Stimulated activated CD4-positive, alpha-beta T cell treated with anti-CD3 and anti-CD28 coated beads, Interleukin-1b, Interleukin-23, amount 100 ng/mL, for 48 hours (primary cell): ENCODE measurements around the gene HOOK1.
A peak's percentile ranks its signal among the peaks of the same experiment; 100 is the strongest.

Experiments used
- DNase-seq: peaks from one replicate; pipeline ENCODE4 v3.0.0-alpha.2; 2020

The HOOK1 gene

DNA sequence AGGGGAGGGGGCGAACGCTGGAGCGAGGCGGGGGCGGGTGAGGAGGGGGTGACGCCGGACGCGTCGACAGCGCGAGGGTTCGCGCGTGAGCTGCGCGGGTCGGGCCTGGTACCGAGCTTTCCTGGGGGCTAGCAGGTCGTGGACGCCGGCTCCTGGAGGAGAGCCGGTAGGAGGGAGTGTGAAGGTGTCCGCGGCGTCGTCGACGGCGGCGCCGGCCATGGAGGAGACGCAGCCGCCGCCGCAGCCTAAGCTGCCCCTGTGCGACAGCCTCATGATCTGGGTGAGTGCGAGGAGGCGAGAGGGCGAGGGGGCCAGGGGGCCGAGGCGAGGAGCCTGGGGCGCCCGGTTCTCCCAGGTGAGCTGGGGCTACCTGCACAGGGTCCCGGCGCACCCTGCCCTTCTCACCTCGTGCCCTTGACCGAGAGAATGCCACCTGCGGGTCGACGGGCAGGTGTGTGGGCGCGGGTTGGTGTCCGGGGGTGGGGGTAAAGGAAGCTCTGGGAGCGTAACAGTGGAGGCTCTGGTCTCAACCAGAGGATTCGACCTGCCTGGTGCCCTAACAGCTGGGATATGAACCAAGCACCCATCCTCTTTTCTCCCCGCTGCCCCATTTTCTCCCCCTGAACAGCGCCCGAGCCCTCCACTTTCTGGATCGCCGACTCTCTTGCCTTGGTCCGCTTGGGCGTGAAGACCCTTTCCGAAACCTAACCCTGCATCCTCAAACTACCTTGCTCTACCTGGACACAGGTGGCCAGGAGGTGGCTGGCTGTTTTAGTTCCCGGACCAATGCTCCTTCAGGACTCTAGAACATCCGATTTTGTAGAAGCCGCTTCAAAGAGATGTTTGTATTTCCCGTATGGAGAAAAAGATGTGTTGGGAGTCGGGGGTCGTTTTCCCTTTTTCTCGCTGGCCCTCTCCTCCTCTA lies at the start of gene HOOK1:
Gene HOOK1, plus strand, starts transcription at position 49 of the 925 bp plus-strand sequence. Its CDS starts 169 bp downstream, at position 218.
- no peak for DNase-seq

DNA sequence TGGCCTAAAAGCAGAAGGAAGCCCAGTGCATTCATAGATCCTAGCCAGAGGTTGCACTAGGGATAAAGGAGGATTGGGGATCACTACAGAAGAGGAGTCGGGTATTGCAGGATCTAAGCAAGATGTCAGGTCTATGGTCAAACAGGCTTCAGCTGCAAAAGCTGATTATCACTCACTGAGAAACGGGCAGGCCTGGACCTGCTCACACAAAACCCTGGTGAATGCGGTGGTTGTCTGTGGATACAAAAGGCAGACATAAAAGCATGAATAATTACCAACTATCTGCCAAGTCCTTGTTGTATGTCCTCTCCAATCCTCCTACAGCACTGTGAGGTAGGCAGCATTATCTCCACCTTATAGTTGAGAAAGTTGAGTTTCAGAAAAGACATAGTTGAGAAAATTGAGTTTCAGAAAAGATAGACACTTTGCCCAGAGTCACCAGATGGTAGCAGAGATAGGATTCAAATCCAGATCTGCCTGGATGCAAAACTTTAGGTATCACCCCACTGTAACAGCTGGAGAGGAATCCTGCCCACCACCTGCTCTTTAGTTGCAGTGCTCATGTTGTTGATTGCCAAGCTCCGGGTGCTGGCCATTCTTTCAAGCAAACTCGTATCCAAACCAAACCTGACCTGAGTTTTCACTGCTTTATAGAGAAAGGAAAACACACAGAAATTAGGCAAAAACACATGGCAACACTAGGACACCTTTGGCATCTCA lies 49.6 kb upstream of the HOOK1 start:
- no peak for DNase-seq

DNA sequence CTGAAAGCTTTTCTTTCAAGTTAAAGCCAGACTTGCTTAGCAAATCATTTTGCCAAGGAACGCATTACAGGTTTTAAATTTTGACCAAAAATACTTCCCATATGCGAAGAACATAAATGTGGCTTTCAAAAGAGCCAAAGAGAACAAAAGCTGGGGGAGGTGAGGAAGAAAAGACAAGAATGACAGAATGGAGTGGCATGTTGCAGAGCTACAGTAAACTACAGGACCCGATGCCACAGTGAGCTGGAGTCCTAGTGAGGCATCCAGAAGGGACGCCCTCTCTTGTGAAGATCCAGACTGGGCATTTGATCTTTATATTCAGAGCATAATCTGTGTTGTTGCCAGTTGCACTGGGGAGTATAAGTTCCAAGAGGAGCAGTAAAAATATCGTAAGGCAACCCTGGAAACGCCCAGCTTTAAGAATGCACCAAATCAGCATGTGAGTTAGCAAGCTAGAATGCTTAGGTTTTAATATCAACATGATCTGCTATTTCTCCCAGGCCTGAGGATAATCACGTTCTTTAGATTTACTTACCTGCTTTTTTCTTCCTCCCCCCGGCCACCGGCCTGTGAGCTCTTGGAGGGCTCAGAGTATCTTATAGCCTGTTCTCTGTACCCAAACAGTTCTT lies 48.4 kb upstream of the HOOK1 start:
- DNase-seq: no peak

DNA sequence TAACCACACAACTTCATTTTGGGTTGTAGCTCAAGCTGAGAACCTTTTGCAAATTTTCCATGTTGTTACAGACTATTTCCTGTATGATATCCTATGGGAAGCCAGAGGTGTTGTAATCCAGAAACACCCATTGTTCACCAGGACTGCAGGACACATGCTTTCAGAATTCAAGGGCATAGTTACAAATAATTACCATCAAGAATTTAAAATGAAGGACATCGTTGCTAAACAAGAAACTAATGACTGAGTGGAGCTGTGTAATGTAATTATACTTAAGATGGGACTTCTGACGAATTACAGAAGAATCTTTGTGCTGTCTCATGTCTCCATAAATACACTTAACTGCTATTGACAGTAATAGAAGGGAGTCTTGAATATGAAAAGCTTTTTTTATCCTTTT lies 47.6 kb upstream of the HOOK1 start:
- DNase-seq: no peak

DNA sequence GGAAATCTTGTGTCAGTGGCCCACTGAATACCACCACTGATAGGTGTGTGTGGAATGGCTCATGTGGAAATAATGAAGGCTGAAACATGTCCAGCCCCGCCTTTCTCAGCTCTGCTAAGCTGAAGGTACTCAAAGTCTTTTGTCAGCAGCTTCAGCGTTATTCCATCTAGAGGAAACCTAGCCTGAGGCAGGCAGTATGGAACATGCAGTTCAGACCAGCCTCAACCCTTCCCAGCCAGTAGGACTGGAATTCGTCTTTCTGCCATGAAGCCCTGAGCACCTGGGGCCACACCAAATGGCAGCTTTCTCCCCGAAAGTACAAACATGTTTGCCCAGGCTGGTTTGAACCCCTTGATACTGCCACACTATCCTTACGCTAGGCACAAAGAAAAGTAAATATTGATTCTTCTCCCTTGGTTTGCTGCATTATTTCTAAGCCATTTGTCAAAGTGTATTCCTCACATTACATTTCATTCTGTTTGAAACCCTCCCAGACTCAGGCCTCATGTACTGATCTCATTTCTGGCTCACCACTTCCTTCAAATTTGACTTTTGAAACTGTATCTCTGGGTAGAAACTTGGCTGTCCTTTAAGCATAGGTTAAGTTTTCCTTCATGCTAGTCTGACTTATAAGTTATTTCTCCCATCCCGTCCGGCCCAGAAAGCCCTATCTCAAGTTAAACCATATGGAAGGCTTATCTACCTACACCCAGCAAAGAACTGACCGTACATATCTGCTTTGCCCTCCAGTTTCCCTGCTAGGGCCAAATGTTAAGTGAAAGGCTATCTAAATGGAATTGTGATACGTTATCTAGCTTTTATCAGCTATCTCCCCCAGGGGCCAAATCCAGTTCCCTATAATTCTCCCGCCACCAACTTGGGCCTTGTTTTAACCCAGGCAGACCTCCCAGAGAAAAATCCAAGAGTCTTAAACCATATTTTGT lies 45.7 kb upstream of the HOOK1 start:
- DNase-seq: no peak

DNA sequence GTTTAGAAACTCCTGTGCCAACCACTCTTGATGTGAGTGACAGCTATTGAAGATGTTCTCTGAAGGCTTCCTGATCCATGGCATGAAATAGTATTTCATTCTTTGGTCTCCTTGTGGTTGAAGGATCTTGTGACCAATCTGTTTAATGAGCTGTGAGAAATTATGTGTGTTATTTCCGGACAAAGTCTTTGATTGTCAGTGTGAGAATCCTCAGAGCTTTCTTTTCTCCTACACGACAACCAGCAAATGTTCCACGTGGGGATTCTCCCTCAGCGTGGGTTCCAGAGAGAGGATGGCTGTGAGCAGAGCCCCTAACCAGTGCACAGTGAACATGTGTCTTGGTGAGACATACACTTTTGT lies 45.0 kb upstream of the HOOK1 start:
- DNase-seq: no peak

DNA sequence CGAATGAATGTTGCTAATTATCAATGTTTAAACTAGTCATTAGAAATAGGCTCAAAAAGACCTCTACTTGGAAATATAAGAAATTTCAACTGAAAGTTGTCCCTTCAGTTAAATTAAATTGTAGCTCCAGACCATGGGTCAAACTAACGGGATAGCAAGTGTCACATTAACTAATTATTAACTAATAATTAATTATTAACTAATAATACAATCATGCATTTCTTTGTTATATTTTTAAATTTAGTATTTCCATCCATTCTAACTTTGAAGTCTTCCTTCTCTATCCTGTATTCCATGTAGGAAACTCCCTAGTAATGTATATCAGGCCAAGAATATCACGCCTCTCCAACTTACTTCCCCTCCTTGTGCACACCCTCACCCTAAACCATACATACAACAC lies 43.4 kb upstream of the HOOK1 start:
- DNase-seq: no peak

DNA sequence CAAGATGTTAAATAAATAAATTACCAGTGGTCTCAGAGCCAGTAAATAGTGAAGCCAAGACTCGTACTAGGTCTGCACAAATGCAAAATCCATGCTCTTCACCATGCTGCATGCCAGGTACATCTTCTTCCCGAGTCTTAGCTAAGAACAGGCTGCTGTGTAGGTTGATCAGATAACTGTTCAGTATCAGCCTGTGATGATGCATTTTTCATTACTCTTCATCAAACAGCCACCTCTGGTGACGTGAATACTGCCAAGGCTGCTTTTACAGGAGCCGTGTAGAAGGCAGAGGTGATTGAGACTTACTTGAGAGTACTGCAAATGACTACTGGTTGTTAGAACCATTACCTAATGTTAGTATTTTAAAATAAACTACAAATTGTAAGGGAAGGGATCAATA lies 39.3 kb upstream of the HOOK1 start:
- DNase-seq: no peak

DNA sequence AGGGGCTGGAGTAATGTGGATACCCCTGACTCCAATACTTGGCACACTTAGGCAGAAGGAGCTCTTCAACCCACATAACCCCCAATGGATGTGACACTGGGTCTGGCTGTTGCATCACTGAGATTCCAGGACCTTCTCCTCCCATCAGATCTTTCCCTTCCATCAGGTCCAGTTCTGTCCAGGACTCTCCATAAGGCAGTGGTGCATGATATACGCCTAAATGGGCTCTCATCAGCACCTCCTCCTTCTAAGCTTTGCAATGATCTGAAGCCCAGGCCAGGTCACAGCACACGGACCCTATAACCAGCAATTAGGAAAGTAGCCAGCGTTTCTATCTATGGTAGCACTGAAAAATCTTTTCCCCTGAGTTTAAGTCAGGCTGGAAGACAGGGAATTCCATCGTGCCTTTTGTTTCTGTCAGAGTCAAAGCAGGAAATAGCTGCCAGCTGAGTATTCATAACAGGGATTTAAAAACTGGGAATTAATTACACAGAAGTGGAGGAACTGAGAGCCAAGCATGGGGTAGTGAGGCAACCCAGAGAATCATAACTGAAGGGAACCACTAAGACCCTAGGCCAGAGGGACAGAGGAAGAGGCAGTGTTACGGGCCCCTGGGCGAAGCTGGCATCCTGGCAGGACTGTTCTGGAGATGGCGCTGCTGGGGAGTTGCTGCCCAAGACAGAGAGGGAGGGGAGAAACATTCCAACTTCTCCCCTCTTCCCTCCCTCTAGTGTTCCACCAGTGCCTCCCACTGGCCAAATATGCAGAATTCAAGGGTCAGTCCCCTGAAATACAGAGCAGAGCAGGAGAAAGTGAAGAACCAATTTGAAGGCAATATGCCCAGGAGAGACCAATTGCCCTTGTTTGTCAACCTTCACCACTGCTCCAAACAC lies 37.5 kb upstream of the HOOK1 start:
- DNase-seq: no peak

DNA sequence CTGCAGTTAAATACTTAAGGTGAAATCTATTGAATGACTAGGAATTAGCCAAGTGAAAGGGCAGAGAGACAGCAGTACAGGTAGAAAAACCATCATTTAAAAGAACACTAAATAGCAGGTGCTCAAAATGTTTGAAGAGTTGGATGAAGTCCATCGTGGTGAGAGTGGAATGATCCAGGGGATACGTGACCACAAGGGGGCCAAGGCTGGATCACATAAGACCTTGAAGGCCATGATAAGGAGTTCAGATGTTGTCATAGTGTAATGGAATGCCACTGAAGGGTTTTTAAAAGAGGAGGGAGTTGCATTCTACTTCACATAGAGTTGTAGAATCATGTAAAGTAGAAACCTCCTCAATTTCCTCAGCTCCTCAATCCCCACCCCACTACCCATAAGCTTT lies 34.8 kb upstream of the HOOK1 start:
- DNase-seq: no peak

DNA sequence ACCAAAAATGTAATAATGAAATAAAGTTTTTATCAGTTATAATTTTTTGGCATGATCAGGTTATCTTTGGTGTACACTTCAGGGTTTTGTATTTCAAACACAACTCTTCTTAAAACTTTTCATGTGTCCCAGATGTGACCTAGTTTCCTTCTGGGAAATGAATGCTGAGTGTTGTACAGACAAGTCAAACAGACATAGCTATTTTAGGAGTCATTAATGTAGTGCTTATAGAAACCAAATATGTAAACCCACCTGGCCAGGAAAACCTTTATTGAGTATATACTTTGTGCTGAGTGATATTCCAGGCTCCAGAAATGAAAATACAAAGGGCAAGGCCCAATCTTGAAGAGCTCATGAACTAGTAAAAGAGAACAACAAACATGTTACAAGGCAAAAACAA lies 25.9 kb upstream of the HOOK1 start:
- DNase-seq: no peak

DNA sequence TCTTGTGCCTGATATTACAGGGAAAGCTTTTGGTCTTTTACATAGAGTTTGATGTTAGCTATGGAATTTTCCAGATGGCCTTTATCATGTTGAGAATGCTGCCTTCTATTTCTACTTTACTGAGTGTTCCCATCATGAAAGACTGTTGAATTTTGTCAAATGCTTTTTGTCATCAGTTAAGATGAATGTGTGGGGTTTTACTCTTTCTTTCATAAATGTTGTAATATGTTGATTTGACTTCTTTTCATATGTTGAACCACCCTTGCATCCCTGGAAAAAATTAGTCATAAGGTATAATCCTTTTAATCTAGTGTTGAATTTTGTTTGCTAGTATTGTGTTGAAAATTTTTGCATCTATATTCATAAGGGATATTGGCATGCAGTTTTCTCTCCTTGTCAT lies 16.1 kb upstream of the HOOK1 start:
- DNase-seq: no peak

DNA sequence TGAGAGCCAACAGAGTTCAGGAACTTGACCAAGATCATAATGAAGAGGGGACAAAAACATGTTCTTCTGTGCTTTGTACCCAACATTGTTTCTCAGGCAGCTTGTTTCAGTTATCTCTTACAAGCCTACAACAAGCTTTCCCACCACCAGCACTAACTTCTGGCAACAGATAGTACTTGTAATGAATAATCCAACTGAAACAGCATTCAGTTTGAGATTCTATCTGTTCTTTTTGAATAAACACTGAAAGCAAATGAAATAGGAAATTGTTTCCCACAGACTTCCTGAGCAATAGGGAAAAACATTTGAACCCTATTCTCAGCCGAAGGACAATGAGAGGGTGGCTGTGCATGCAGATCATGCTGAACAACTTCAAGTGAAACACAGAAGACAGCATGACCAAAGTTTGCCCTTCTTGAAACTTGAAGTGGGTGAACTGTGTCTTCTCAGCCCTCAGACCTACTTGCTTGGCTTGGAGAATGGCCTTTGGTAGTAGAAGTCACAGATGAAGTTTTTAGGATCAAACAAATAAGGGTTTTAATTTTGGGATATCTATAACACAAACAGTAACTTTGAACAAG lies 11.2 kb upstream of the HOOK1 start:
- no peak for DNase-seq

DNA sequence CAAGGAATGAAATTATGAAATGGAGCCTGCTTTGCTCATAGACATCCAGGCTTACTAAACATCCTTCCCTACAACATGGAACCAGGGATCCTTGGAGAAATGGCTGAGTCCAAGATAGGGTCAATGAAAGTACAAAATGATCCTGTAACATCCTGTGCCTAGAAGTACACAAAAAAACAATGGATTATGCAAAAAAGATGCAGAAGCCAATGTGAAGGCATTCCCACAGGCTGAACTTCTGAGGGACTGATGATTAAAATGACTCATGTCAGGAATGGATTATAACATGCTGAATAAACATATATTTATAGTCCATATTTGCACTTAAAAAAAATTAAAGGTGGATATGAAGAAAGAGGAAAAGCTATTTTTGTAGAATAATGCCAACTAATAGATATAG lies 10.4 kb upstream of the HOOK1 start:
- DNase-seq: no peak

DNA sequence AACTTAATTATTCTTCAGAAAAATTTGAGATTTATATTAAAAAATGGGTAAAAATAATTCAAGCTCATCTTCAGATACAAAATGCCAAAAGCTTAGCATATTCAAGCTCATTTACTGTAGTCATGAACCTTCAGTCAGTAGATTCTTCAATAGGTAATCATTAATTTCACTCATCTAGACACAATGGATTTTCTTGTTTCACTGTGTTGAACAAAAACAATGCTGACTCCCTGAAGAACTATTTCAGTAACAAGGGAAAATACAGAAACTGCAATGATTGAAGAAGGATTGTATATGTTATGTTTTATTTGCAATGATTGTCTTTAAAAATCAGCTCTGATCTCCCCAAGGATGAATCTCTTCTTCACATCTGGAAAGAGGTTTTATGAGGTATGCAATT lies 9.2 kb upstream of the HOOK1 start:
- DNase-seq: no peak

DNA sequence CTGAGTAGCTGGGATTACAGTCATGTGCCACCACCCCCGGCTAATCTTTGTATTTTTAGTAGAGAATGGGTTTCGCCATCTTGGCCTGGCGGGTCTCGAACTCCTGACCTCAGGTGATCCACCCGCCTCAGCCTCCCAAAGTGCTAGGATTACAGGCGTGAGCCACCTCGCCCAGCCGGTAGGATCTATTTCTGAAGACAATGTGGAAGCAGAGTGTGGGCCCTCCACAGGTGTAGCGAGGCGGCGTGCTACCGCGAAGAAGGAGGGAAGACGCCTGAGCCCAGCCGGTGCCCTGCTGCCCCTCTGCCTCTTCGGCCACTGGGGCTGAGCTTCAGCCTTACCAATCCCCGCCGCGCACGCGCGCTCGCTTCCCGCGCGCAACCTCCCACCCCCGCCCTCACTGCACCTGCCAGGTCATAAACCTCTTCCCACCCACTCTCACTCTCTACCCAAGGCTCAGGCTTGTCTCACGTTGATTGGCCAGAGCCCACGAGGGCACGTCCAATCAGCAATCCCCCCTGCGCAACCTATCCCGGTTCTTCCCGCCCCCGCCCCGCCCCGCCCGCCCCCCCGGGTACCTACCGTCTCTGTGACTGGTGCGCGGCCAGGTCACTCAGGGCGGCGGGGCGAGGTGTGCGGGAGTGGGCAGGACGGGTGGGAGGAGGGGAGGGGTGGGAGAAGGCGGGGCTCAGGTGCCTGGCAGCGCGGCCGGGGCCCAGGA lies 409 bp upstream of the HOOK1 start:
- peak; percentile 87 for DNase-seq

DNA sequence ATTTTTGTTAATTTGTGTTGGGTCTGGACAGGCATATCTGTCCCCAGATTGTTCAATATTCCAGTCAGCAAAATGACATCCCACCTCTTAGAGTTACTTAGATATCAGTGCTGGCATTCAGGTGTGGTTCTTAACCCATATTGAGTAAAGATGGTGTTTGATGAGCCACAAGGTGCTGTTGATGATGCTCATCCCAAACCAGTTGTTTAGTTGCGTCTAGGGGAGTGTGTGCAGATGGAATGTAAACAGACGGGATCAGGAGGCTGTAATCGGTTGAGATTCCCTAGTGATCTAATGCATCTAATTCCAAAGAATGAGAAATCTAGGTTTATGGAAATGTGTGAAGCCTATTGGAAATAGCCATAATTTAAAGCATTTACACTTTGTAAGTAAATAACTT lies 1.1 kb downstream of the HOOK1 start:
- DNase-seq: no peak

DNA sequence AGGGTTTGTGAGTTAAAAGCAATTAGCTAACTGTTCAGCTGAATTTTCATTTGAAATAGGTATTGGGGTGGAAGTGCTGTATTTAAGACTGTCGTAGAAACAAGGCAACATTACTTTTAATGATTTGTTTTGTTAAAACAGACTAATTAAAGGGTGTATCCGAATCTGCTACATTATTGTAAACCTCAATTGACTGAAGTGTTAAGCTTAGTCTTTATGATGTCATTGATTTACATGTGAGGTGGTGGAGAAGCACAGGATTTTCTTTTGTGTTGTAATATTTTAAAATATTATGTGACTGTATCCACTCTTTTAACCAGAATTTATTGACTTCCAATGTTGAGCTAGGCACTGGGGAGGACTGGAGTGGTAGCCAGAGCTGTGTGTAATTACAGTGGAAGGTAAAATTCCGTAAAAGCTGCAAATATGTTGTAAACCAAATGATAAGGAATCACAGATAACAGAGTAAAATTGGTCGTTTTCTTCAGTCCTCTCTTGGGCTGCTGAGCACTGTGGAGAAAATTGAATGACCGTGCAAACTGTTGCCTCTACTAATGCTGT lies 1.6 kb downstream of the HOOK1 start:
- DNase-seq: no peak

DNA sequence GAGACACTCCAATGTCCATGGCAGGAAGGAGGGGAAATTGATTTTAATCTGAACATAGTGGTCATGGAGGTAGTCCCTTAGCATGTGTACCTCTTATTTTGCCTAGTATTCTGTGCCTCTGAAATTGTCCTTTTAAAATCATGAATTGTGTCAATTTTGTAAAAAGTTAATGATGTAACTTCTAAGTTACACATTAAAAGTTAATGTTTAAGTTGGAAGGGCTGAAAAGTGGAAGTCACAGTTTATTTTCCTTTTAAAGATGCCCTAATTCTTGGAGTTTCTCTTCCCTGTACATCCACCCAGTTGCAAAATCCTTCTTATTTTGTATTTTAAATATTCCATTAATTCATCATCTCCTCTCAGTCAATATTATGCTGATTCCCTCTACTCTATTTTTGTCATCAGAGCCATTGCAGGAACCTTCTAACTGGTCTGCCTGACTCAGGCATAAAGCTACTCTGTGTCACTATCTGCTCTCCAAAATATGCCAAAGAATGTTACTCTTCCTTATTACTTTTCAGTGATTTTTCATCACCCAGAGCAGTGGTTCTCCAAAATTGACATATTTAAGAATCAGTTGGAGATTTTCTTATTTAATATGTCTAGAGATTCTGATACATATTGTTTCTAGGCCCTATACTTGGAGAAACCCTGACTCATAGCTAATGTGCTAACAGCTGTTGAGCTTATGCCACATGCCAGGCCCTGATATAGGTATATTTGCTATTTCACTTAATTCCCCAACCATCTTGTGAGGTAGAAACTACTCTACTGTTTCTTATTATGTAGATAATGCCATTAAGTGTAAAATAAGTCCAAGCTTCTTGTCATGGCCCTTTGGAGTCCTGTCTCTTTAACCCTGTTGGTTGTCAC lies 5.1 kb downstream of the HOOK1 start:
- DNase-seq: no peak
